Gastroesophageal sphincter (tissue), 4 donors: ENCODE results near the gene RPL37A. TPM values are rescaled to one million over a fixed set of nuclear protein-coding genes. Genes with fewer than 3 reads are reported as not detected.

Source experiments
- ATAC-seq: fragments of 150-250 bp; one replicate; pipeline ENCODE4 v1.9.1; 2016; ENCODE audit warnings: mild to moderate bottlenecking, moderate library complexity
- H3K27ac ChIP-seq, 4 donors: fragments of 200-600 bp; sonication (generic) in 3 of 4; 1 replicate in 3 of 4; 2 replicates in 1 of 4; pipeline ENCODE4 v1.5.1; 2016 to 2019
- H3K27me3 ChIP-seq: fragments of 200-600 bp; sonication (generic); one replicate; pipeline ENCODE4 v1.5.1; 2019
- H3K36me3 ChIP-seq, 2 donors: fragments of 200-600 bp; sonication (generic); one replicate each; pipeline ENCODE4 v1.5.1; 2019; ENCODE audit warnings: control low read depth in 1 of 2
- H3K4me1 ChIP-seq, 3 donors: fragments of 200-600 bp; sonication (generic); 1 replicate in 2 of 3; 2 replicates in 1 of 3; pipeline ENCODE4 v1.5.1; 2016 to 2019; ENCODE audit warnings: control low read depth in 2 of 3
- H3K4me3 ChIP-seq, 2 donors: fragments of 200-600 bp; sonication (generic); one replicate each; pipeline ENCODE4 v1.5.1; 2019; ENCODE audit warnings: mild to moderate bottlenecking in 1 of 2, moderate library complexity in 1 of 2
- H3K9me3 ChIP-seq, 3 donors: fragments of 200-600 bp; sonication (generic); one replicate each; pipeline ENCODE4 v1.5.1; 2017 to 2019; ENCODE audit warnings: control low read depth in 2 of 3
- EP300 ChIP-seq: sonication (generic); formaldehyde crosslinking; IDR thresholded peaks from one replicate; pipeline ENCODE4 v1.6.1; 2017; ENCODE audit warnings: antibody characterized with exemption, mild to moderate bottlenecking
- POLR2A ChIP-seq, 2 donors: fragments of 450-650 bp; IDR thresholded peaks; one replicate each; pipeline ENCODE4 v1.6.1; 2017; ENCODE audit warnings: antibody characterized with exemption in 2 of 2, mild to moderate bottlenecking in 2 of 2, moderate library complexity in 1 of 2
- POLR2AphosphoS5 ChIP-seq: sonication (generic); formaldehyde crosslinking; IDR thresholded peaks from one replicate; pipeline ENCODE4 v1.6.1; 2017; ENCODE audit warnings: antibody characterized with exemption
- WGBS, 2 donors: methylation state at CpG; one replicate each; pipeline ENCODE4 v1.1.5; 2018; ENCODE audit warnings: low coverage in 1 of 2; 5-methylcytosine and 5-hydroxymethylcytosine counted together
- total RNA-seq, 4 donors: library from RNA; depleted of rRNA; stranded (reverse); fragments of >200 nt; gene quantifications; one replicate each; pipeline ENCODE4 v1.1.0, GENCODE V29; 2016
- TF ChIP-seq, protein P1 (sequence below), 4 experiments: fragments of 200-600 bp in 2 of 4; fragments of 450-650 bp in 2 of 4; sonication (generic) in 1 of 4; IDR thresholded peaks; one replicate each; pipeline ENCODE4 v1.5.1; 2017 to 2019; ENCODE audit warnings: antibody characterized with exemption in 4 of 4, mild to moderate bottlenecking in 2 of 4, moderate library complexity in 2 of 4

The RPL37A gene
- total RNA-seq, 4 donors from 2014 or later = 1,140 to 1,987 (median 1,653) TPM

DNA sequence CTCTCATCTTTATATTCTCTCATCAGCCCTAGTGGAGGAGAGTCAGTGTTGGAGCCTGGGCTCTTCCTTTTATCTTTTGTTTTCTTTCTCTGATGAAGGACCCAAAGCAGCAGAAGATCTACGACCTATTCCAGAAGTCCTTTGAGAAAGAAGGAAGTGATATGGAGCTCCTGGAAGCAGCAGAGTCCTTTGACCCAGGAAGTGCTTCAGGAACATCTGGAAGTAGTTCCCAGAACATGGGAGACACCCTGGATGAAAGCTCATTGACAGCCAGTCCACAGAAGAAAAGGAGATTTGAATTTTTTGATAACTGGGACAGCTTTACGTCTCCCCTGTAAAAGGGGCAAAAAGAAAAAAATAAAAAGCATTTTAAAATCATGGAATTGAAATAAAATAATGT lies 16.0 kb upstream of the RPL37A start:
- Histone ChIP-seq H3K9me3 (no peaks in the 10 kb centered on the region), H3K27me3 (no peaks in the 10 kb centered on the region), H3K36me3 (peaks cover 0 to 60% of the 10 kb centered on the region in 2 donors), H3K4me3 (no peak overlapping the region), H3K27ac (no peak overlapping the region), H3K4me1 (no peaks in the 10 kb centered on the region)
- no peak for TF ChIP-seq POLR2A (IDR thresholded peaks at IDR 0.05)
- ATAC-seq = no peak
- 80 to 100% methylated on average over 1 to 2 of the region's 2 CpGs for WGBS, 2 donors

DNA sequence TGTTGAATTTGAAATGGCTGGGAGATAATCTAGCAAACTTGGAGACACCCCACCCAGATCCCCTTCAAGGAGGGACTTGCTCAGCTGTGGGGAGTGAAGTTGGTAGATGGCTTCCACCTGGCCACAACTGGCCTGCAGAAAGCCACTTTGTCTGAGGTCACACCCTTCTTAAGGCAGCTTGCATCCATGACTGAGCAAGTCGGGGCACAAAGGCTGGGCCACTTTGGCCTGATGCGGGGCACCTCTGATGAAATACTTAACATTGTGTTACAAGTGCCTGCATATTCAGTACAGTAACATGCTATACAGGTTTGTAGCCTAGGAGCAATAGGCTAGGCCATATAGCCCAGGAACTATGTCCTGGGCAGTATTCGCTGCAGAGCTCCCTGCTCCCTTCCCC lies 13.4 kb upstream of the RPL37A start:
- H3K4me3 ChIP-seq = no peak overlapping the region
- H3K27ac ChIP-seq = no peak overlapping the region
- no peak for TF ChIP-seq POLR2A (IDR thresholded peaks at IDR 0.05)
- no peak for TF ChIP-seq POLR2AphosphoS5
- TF ChIP-seq EP300 = no peak
- TF ChIP-seq, protein P1, sequence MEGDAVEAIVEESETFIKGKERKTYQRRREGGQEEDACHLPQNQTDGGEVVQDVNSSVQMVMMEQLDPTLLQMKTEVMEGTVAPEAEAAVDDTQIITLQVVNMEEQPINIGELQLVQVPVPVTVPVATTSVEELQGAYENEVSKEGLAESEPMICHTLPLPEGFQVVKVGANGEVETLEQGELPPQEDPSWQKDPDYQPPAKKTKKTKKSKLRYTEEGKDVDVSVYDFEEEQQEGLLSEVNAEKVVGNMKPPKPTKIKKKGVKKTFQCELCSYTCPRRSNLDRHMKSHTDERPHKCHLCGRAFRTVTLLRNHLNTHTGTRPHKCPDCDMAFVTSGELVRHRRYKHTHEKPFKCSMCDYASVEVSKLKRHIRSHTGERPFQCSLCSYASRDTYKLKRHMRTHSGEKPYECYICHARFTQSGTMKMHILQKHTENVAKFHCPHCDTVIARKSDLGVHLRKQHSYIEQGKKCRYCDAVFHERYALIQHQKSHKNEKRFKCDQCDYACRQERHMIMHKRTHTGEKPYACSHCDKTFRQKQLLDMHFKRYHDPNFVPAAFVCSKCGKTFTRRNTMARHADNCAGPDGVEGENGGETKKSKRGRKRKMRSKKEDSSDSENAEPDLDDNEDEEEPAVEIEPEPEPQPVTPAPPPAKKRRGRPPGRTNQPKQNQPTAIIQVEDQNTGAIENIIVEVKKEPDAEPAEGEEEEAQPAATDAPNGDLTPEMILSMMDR (IDR thresholded peaks at IDR 0.05) = no peak
- WGBS, 2 donors = 100% methylated on average over 1 of the region's 3 CpGs; no CpG with 5 or more reads in 1 of the 2 donors
- H3K36me3 ChIP-seq = peaks cover 0 to 34% of the 10 kb centered on the region in 2 donors
- ATAC-seq = no peak
- no peaks in the 10 kb centered on the region for H3K4me1 ChIP-seq
- no peaks in the 10 kb centered on the region for H3K27me3 ChIP-seq
- H3K9me3 ChIP-seq = no peaks in the 10 kb centered on the region

DNA sequence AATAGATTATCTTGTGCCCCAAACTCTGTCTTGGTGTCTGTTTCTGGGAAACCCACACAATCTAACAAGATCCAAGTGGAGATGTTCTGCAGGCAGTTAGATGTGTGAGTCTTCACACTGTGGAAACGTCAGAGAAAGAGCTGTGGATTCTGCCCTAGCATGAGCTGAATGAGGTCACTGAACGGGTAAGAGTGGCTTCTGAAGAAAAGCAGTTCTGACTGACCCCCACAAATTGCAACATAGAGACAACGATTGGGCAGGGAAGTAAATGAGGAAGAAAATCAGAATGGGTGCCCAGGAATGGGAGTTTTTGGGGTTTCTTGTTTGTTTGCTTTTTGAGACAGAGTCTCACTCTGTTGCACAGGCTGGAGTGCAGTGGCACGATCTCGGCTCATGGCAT lies 12.9 kb upstream of the RPL37A start:
- no peaks in the 10 kb centered on the region for H3K9me3 ChIP-seq
- no peak overlapping the region for H3K27ac ChIP-seq
- H3K4me3 ChIP-seq = no peak overlapping the region
- H3K4me1 ChIP-seq = no peaks in the 10 kb centered on the region
- WGBS, 2 donors = 55 to 71% methylated on average over 4 to 5 of the region's 5 CpGs
- TF ChIP-seq EP300 = no peak
- no peak for TF ChIP-seq POLR2AphosphoS5
- no peak for TF ChIP-seq POLR2A (IDR thresholded peaks at IDR 0.05)
- TF ChIP-seq, protein P1 (IDR thresholded peaks at IDR 0.05) = no peak
- H3K36me3 ChIP-seq = peaks cover 0 to 29% of the 10 kb centered on the region in 2 donors
- H3K27me3 ChIP-seq = no peaks in the 10 kb centered on the region
- peak; percentile 26 for ATAC-seq

DNA sequence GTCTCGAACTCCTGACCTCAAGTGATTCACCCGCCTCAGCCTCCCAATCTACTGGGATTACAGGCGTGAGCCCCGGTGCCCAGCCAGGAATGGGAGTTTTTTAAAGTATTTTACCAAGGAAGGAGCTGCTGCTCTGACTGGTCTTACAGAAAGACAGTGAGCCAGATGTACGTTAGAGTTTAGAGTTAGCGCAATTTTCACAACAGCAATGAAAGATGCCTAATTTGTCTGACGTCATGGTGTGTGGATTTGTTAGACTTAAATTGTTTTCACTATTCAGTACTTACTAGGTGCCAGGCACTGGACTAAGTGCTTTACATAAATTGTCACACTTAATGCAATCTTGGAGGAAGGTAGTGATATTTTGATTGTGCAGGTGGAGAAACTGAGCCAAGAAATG lies 12.4 kb upstream of the RPL37A start:
- WGBS, 2 donors = 84 to 100% methylated on average over 1 to 7 of the region's 7 CpGs
- H3K9me3 ChIP-seq = no peaks in the 10 kb centered on the region
- H3K27ac ChIP-seq = no peak overlapping the region
- H3K4me3 ChIP-seq = no peak overlapping the region
- H3K27me3 ChIP-seq = no peaks in the 10 kb centered on the region
- H3K36me3 ChIP-seq = peaks cover 0 to 24% of the 10 kb centered on the region in 2 donors
- H3K4me1 ChIP-seq = no peaks in the 10 kb centered on the region
- TF ChIP-seq POLR2AphosphoS5 (no peak), EP300 (no peak), POLR2A (IDR thresholded peaks at IDR 0.05) (no peak)
- TF ChIP-seq, protein P1 (IDR thresholded peaks at IDR 0.05) = no peak
- ATAC-seq = no peak

DNA sequence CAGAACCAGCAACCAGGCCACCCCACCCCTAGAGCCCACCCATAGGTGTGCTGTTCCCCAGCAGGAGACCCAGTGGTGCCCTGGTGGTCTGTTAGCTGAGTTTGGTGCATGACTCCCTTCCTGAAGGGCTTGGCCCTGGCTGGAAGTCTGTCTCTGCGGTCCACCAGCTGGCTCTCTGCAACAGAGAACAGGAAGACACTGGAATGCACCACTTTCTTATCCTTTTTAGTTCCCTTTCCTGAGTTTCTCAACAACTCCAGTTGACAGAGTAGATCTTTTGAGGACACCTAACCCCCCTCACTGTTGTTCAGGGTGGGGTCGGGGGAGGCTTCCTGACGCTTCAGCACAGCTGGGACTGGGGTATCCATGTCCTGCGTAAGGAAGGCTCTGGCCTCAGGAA lies 11.9 kb upstream of the RPL37A start:
- WGBS, 2 donors = 48 to 57% methylated on average over 1 to 2 of the region's 4 CpGs
- Histone ChIP-seq H3K27ac (no peak overlapping the region), H3K27me3 (no peaks in the 10 kb centered on the region), H3K9me3 (no peaks in the 10 kb centered on the region), H3K4me3 (no peak overlapping the region), H3K4me1 (no peaks in the 10 kb centered on the region), H3K36me3 (peaks cover 0 to 19% of the 10 kb centered on the region in 2 donors)
- ATAC-seq = peak; percentile 26
- TF ChIP-seq EP300 (no peak), POLR2A (IDR thresholded peaks at IDR 0.05) (no peak), POLR2AphosphoS5 (no peak)
- TF ChIP-seq, protein P1 (IDR thresholded peaks at IDR 0.05) = no peak
